Measurements from ENCODE around the gene JAZF1.

The JAZF1 gene

DNA sequence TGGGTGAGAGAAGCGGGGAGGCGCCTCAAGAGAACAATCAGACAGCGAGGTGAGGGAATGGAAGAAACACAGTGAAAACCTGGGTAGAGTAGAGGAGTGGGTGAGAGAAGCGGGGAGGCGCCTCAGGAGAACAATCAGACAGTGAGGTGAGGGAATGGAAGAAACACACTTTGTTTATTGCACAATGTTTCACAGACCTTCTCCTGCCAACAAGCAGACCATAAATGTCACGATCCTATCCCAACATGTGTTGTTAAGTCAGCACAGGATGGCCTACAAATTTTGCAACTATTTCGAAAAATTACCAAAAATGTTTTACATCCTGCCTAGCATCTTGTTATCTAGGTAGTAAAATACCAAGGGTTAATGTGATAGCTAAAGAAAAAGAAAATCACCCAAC is 115.3 kb downstream of the JAZF1 start:
- TF ChIP-seq EP300 (IDR thresholded peaks at IDR 0.05; ENCODE audit: borderline replicate concordance) (no peak), MAX (IDR thresholded peaks at IDR 0.05) (no peak), TCF12 (IDR thresholded peaks at IDR 0.05; ENCODE audit: low read depth) (no peak), REST (IDR thresholded peaks at IDR 0.05; ENCODE audit: low read depth) (no peak), YY1 (IDR thresholded peaks at IDR 0.05; ENCODE audit: low read depth) (no peak), TEAD4 (IDR thresholded peaks at IDR 0.05) (no peak), CREB1 (IDR thresholded peaks at IDR 0.05; ENCODE audit: low read depth) (no peak), RAD21 (IDR thresholded peaks at IDR 0.05; ENCODE audit: low read depth) (no peak)

DNA sequence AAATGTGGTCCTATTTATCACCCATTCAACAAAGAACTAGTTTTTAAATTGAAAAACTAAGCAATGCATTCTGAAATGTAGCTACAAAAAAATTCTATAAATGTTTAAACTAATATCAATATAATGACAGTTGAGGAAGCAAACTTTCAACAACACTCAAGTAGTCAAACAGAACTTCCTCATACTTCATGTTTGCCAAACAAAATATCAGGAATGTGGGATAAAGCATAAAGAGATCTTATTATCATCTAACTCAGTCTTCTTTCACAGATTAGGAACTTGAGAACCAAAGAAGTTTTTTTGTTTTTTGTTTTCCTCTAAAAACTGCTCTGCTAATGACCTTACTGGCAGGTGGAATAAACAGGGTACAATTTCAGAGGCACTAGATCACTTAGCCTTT is 116.2 kb downstream of the JAZF1 start:
- TF ChIP-seq FOXM1 (IDR thresholded peaks at IDR 0.05; ENCODE audit: borderline replicate concordance, low read depth) (no peak), CREB1 (IDR thresholded peaks at IDR 0.05; ENCODE audit: low read depth) (no peak), MAX (IDR thresholded peaks at IDR 0.05) (no peak), TAF1 (IDR thresholded peaks at IDR 0.05; ENCODE audit: low read depth) (no peak), REST (IDR thresholded peaks at IDR 0.05; ENCODE audit: low read depth) (no peak), TEAD4 (IDR thresholded peaks at IDR 0.05) (no peak), YY1 (IDR thresholded peaks at IDR 0.05; ENCODE audit: low read depth) (no peak), EP300 (IDR thresholded peaks at IDR 0.05; ENCODE audit: borderline replicate concordance) (no peak), ZBTB7A (IDR thresholded peaks at IDR 0.05; ENCODE audit: low read depth) (no peak), CEBPB (IDR thresholded peaks at IDR 0.05) (no peak)

GRCh38 chr7:28062197-28062991 is 118.2 kb downstream of the JAZF1 start:
- TF ChIP-seq MAX (IDR thresholded peaks at IDR 0.05) (no peak), TCF12 (IDR thresholded peaks at IDR 0.05; ENCODE audit: low read depth) (no peak), YY1 (IDR thresholded peaks at IDR 0.05; ENCODE audit: low read depth) (0 out of 2 replicates have a peak, but pooled peaks have one; percentile 36), RAD21 (IDR thresholded peaks at IDR 0.05; ENCODE audit: low read depth) (peak; percentile 67), NFIC (IDR thresholded peaks at IDR 0.05) (no peak), CREB1 (IDR thresholded peaks at IDR 0.05; ENCODE audit: low read depth) (no peak)

GRCh38 chr7:28061824-28062196 is 118.8 kb downstream of the JAZF1 start:
- TF ChIP-seq TCF12 (IDR thresholded peaks at IDR 0.05; ENCODE audit: low read depth) (no peak), RAD21 (IDR thresholded peaks at IDR 0.05; ENCODE audit: low read depth) (no peak), YY1 (IDR thresholded peaks at IDR 0.05; ENCODE audit: low read depth) (no peak), TEAD4 (IDR thresholded peaks at IDR 0.05) (no peak), TAF1 (IDR thresholded peaks at IDR 0.05; ENCODE audit: low read depth) (no peak), EP300 (IDR thresholded peaks at IDR 0.05; ENCODE audit: borderline replicate concordance) (no peak), EGR1 (IDR thresholded peaks at IDR 0.05) (no peak), NFIC (IDR thresholded peaks at IDR 0.05) (no peak), FOXM1 (IDR thresholded peaks at IDR 0.05; ENCODE audit: borderline replicate concordance, low read depth) (no peak), MAX (IDR thresholded peaks at IDR 0.05) (no peak), REST (IDR thresholded peaks at IDR 0.05; ENCODE audit: low read depth) (no peak), CEBPB (IDR thresholded peaks at IDR 0.05) (no peak), ZBTB7A (IDR thresholded peaks at IDR 0.05; ENCODE audit: low read depth) (no peak)
- TF ChIP-seq, protein P1, sequence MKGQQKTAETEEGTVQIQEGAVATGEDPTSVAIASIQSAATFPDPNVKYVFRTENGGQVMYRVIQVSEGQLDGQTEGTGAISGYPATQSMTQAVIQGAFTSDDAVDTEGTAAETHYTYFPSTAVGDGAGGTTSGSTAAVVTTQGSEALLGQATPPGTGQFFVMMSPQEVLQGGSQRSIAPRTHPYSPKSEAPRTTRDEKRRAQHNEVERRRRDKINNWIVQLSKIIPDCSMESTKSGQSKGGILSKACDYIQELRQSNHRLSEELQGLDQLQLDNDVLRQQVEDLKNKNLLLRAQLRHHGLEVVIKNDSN (IDR thresholded peaks at IDR 0.05) = no peak
